H9 (cell line): ENCODE data around the gene SLC4A7. TPM values are rescaled to one million over a fixed set of nuclear protein-coding genes. Genes with fewer than 3 reads are reported as not detected.

ENCODE experiments used
- DNase-seq: peaks from one replicate; pipeline ENCODE4 v3.0.0-alpha.2; 2017
- H2AFZ ChIP-seq: one replicate; pipeline ENCODE4 v1.6.1; 2013; ENCODE audit warnings: mild to moderate bottlenecking, low read length, control low read depth, moderate library complexity
- H2AK5ac ChIP-seq: 2 replicates; pipeline ENCODE4 v1.6.1; 2013; ENCODE audit warnings: low read length, control low read depth, mixed read lengths; ENCODE audit not compliant: insufficient read length
- H2BK120ac ChIP-seq: one replicate; pipeline ENCODE4 v1.6.1; 2013; ENCODE audit warnings: low read depth, mild to moderate bottlenecking, low read length, control low read depth, inconsistent platforms; ENCODE audit not compliant: poor library complexity, severe bottlenecking
- H2BK12ac ChIP-seq: 2 replicates; pipeline ENCODE4 v1.6.1; 2013; ENCODE audit warnings: low read length, control low read depth, mixed read lengths, low read depth; ENCODE audit not compliant: insufficient read length
- H2BK15ac ChIP-seq: 2 replicates; pipeline ENCODE4 v1.6.1; 2013; ENCODE audit warnings: low read depth, low read length, control low read depth
- H2BK20ac ChIP-seq: one replicate; pipeline ENCODE4 v1.6.1; 2013; ENCODE audit warnings: low read depth, mild to moderate bottlenecking, low read length, control low read depth, inconsistent platforms; ENCODE audit not compliant: poor library complexity, severe bottlenecking
- H2BK5ac ChIP-seq: 2 replicates; pipeline ENCODE4 v1.6.1; 2013; ENCODE audit warnings: low read length, control low read depth, mixed read lengths; ENCODE audit not compliant: insufficient read length
- H3K14ac ChIP-seq: 2 replicates; pipeline ENCODE4 v1.6.1; 2013; ENCODE audit warnings: low read length, control low read depth; ENCODE audit not compliant: insufficient read depth
- H3K18ac ChIP-seq: 2 replicates; pipeline ENCODE4 v1.6.1; 2013; ENCODE audit warnings: low read depth, mild to moderate bottlenecking, mixed read lengths, low read length, control low read depth; ENCODE audit not compliant: insufficient read length
- H3K23ac ChIP-seq: 2 replicates; pipeline ENCODE4 v1.6.1; 2013; ENCODE audit warnings: low read length, control low read depth, mixed read lengths, low read depth; ENCODE audit not compliant: insufficient read length
- H3K23me2 ChIP-seq: 2 replicates; pipeline ENCODE4 v1.6.1; 2013; ENCODE audit warnings: low read depth, mild to moderate bottlenecking, mixed read lengths, low read length, control low read depth; ENCODE audit not compliant: insufficient read length, poor library complexity, severe bottlenecking
- H3K27ac ChIP-seq: 2 replicates; pipeline ENCODE4 v1.5.1; 2013; ENCODE audit warnings: low read length, control low read depth, mixed read lengths, low read depth; ENCODE audit not compliant: insufficient read length
- H3K27me3 ChIP-seq: 2 replicates; pipeline ENCODE4 v1.6.1; 2013; ENCODE audit warnings: low read length, control low read depth, inconsistent platforms; ENCODE audit not compliant: insufficient read depth
- H3K4ac ChIP-seq: 2 replicates; pipeline ENCODE4 v1.6.1; 2013; ENCODE audit warnings: low read depth, mild to moderate bottlenecking, control low read depth, inconsistent platforms, low read length, moderate library complexity
- H3K4me1 ChIP-seq: 2 replicates; pipeline ENCODE4 v1.6.1; 2013; ENCODE audit warnings: low read length, control low read depth, inconsistent platforms; ENCODE audit not compliant: insufficient read depth
- H3K4me2 ChIP-seq: 2 replicates; pipeline ENCODE4 v1.6.1; 2013; ENCODE audit warnings: low read length, control low read depth, mixed read lengths; ENCODE audit not compliant: insufficient read length, insufficient read depth
- H3K56ac ChIP-seq: 2 replicates; pipeline ENCODE4 v1.6.1; 2013; ENCODE audit warnings: low read depth, mild to moderate bottlenecking, mixed read lengths, low read length, control low read depth; ENCODE audit not compliant: insufficient read length
- H3K79me1 ChIP-seq: 2 replicates; pipeline ENCODE4 v1.6.1; 2013; ENCODE audit warnings: low read depth, mild to moderate bottlenecking, moderate library complexity, low read length, control low read depth, inconsistent platforms; ENCODE audit not compliant: insufficient read depth, poor library complexity, severe bottlenecking
- H3K79me2 ChIP-seq: 2 replicates; pipeline ENCODE4 v1.6.1; 2013; ENCODE audit warnings: low read length, control low read depth, inconsistent platforms; ENCODE audit not compliant: insufficient read depth
- H3K9ac ChIP-seq: 2 replicates; pipeline ENCODE4 v1.6.1; 2013; ENCODE audit warnings: low read length, control low read depth, mixed read lengths; ENCODE audit not compliant: insufficient read length; ENCODE audit errors: extremely low read depth
- H3K9me3 ChIP-seq: one replicate; pipeline ENCODE4 v1.6.1; 2013; ENCODE audit warnings: low read depth, low read length, inconsistent platforms; ENCODE audit not compliant: control insufficient read depth
- H3T11ph ChIP-seq: one replicate; pipeline ENCODE4 v1.6.1; 2013; ENCODE audit warnings: mild to moderate bottlenecking, low read length, control low read depth, inconsistent platforms
- H4K20me1 ChIP-seq: one replicate; pipeline ENCODE4 v1.6.1; 2013; ENCODE audit not compliant: control insufficient read depth, insufficient read length, insufficient read depth
- H4K5ac ChIP-seq: 2 replicates; pipeline ENCODE4 v1.6.1; 2013; ENCODE audit warnings: low read depth, mild to moderate bottlenecking, mixed read lengths, low read length, control low read depth; ENCODE audit not compliant: insufficient read length
- H4K8ac ChIP-seq: replicated peaks from 2 replicates; pipeline ENCODE4 v1.6.1; 2013; ENCODE audit warnings: low read length, control low read depth, mixed read lengths, low read depth; ENCODE audit not compliant: insufficient read length
- H4K91ac ChIP-seq: 2 replicates; pipeline ENCODE4 v1.6.1; 2013; ENCODE audit warnings: low read depth, mild to moderate bottlenecking, moderate library complexity, mixed read lengths, low read length, control low read depth; ENCODE audit not compliant: insufficient read length
- H3K27ac Mint-ChIP-seq, 3 experiments: 2 replicates in 2 of 3; 3 replicates in 1 of 3; pipeline ENCODE4 v1.8.0; 2020 to 2021; ENCODE audit warnings: mixed read lengths in 3 of 3, mild to moderate bottlenecking in 1 of 3, moderate library complexity in 1 of 3
- H3K27me3 Mint-ChIP-seq: 2 replicates; pipeline ENCODE4 v1.8.0; 2021; ENCODE audit warnings: low read depth, mild to moderate bottlenecking, moderate library complexity, mixed read lengths
- H3K36me3 Mint-ChIP-seq, 3 experiments: 2 replicates in 2 of 3; 3 replicates in 1 of 3; pipeline ENCODE4 v1.8.0; 2020 to 2021; ENCODE audit warnings: low read depth in 3 of 3, mixed read lengths in 3 of 3; ENCODE audit not compliant: insufficient read depth in 1 of 3
- H3K4me1 Mint-ChIP-seq, 2 experiments: 2 replicates each; pipeline ENCODE4 v1.8.0; 2020; ENCODE audit warnings: mixed read lengths in 2 of 2
- H3K4me3 Mint-ChIP-seq, 2 experiments: 2 replicates in 1 of 2; 3 replicates in 1 of 2; pipeline ENCODE4 v1.8.0; 2020 to 2021; ENCODE audit warnings: mild to moderate bottlenecking in 2 of 2, mixed read lengths in 2 of 2, moderate library complexity in 1 of 2
- H3K9me3 Mint-ChIP-seq, 2 experiments: 2 replicates in 1 of 2; 3 replicates in 1 of 2; pipeline ENCODE4 v1.8.0; 2020; ENCODE audit warnings: mild to moderate bottlenecking in 2 of 2, mixed read lengths in 2 of 2, moderate library complexity in 1 of 2
- CTCF ChIP-seq: fragments of 200-600 bp; sonication (generic); conservative IDR thresholded peaks from 3 replicates; pipeline ENCODE4 v1.8.0; 2021; ENCODE audit warnings: antibody characterized with exemption, mild to moderate bottlenecking
- WGBS: extraction: QIAGEN DNeasy Blood & Tissue Kit; methylation state at CpG from one replicate; pipeline ENCODE4 v1.1.7; 2013; ENCODE audit warnings: missing lambda C conversion rate, low lambda C conversion rate, mixed read lengths; ENCODE audit not compliant: insufficient read length; ENCODE audit errors: extremely low coverage; 5-methylcytosine and 5-hydroxymethylcytosine counted together
- total RNA-seq: library from RNA; stranded (reverse); gene quantifications from 2 replicates; pipeline ENCODE4 v1.2.1, GENCODE V29; 2021

Gene SLC4A7
- total RNA-seq, 1 experiment from 2014 or later: 46.1 TPM

DNA sequence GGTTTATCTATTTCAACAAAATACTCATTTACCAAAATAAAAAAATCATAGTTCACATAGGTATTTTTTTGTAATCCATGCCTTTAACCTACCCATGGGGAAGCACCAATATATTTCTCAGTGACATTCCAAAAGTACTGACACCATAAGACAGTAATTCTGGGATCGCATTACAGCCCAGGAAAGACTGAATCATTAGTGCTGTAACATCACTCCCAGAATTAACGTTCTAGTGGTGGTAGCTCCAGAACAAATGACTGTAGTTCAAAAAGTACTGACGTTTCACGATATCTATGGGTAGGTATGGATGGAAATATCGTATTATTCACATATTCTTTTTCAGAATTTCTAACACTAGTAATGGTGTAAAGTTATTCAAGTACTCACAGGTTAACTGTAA lies 60.7 kb downstream of the SLC4A7 start:
- H3K4me3 Mint-ChIP-seq: no peak overlapping the region
- Histone ChIP-seq H3K27me3 (no peaks in the 10 kb centered on the region), H3K23me2 (no peaks in the 10 kb centered on the region), H3K4me1 (no peaks in the 10 kb centered on the region), H3K14ac (no peak overlapping the region), H3K18ac (no peak overlapping the region), H4K91ac (no peak overlapping the region), H2BK5ac (no peak overlapping the region), H3K79me2 (no peaks in the 10 kb centered on the region), H2BK12ac (no peak overlapping the region), H4K8ac (no peak overlapping the region), H2AK5ac (no peak overlapping the region), H3K9ac (no peak overlapping the region), H3K56ac (no peak overlapping the region), H4K5ac (no peak overlapping the region), H3K79me1 (no peaks in the 10 kb centered on the region), H3K9me3 (no peaks in the 10 kb centered on the region), H4K20me1 (no peaks in the 10 kb centered on the region), H2BK15ac (no peak overlapping the region), H3K23ac (no peak overlapping the region), H3K4ac (no peak overlapping the region), H2BK120ac (no peak overlapping the region), H2AFZ (no peak overlapping the region), H3K27ac (no peak overlapping the region), H3K4me2 (no peak overlapping the region), H3T11ph (no peak overlapping the region), H2BK20ac (no peak overlapping the region)
- H3K36me3 Mint-ChIP-seq: peaks cover 33 to 55% (median 45%) of the 10 kb centered on the region in 3 experiments
- H3K4me1 Mint-ChIP-seq: no peaks in the 10 kb centered on the region
- no peak overlapping the region for H3K27ac Mint-ChIP-seq
- no peak for DNase-seq
- no peaks in the 10 kb centered on the region for H3K9me3 Mint-ChIP-seq
- TF ChIP-seq CTCF: no peak
- no CpG with 5 or more reads among the region's 5 CpGs for WGBS
- no peaks in the 10 kb centered on the region for H3K27me3 Mint-ChIP-seq
